Urothelium cell line (cell line): ENCODE data around the gene SRSF7.
"Not testable (repeated sequence)": the region's sequence is repeated elsewhere in the genome, so short reads cannot be mapped to it uniquely, and the experiment has no call there.

Experiments used
- DNase-seq: peaks from one replicate; pipeline ENCODE4 v3.0.0; 2011; ENCODE audit warnings: low spot score, mixed read lengths
- FAIRE-seq: peaks from 2 replicates; lab custom pipeline; 2011; peaks lifted over from hg19 to GRCh38; lab: Jason Lieb, UNC

The SRSF7 gene

DNA sequence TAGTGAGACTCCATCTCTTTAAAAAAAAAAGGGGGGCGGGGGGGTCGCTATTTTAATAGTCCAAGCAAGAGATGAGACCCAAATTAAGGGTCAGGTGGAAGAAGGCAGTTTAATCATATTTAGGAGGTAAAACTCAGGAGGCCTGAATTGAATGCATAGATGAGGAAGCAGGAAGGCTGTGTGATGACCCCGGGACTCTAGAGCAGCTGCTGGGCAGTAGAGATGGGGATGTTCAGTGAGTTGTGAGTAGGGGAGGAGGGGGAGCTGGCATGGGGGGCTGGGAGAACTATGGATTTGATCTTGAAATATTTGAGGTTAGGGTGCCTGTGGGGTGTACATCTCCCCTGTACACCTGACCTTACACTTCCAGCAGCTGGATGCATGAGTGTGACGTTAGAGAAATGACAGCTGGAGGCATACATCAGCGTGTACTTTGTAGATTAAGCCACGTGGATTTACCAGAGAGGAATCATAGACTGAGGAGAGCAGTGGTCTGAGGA is 44.3 kb downstream of the SRSF7 start:
- FAIRE-seq, result no peak
- DNase-seq, result no peak

DNA sequence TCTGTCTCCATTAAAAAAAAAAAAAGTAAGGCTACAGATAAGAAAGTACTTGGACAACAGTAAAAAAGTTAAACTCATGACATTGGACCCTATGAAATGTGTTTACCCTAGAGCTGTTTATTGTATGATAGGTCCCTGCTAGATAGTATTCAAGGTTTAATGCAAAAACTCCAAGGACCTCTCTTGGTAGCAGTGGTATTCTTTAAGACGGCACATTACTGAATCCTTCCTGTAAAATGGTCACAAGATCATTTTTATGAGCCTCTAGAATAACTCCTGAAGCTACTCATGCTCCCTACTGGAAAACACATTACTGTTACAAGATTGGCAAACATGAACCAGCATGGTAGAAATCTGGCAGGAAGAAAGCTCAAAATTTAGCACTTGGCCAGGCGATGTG is 46.5 kb downstream of the SRSF7 start:
- DNase-seq (no peak), FAIRE-seq (no peak)

DNA sequence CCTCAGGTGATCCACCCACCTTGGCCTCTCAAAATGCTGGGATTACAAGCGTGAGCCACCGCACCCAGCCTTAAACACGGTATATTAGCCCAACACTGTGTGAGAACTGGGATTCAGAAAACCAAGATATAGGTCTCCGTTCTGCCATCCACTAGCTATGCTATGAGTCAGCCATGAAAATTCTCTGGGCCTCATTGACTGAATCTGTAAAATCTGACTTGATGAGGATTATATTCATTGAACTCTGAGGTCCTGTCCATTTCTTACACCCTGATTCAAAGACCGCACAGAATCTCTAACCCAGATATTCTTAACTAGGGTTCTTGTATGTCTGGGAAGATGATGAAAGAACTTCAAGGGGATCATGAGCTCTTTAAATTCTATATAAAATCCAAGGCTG is 47.8 kb downstream of the SRSF7 start:
- not testable (repeated sequence) for DNase-seq, FAIRE-seq

DNA sequence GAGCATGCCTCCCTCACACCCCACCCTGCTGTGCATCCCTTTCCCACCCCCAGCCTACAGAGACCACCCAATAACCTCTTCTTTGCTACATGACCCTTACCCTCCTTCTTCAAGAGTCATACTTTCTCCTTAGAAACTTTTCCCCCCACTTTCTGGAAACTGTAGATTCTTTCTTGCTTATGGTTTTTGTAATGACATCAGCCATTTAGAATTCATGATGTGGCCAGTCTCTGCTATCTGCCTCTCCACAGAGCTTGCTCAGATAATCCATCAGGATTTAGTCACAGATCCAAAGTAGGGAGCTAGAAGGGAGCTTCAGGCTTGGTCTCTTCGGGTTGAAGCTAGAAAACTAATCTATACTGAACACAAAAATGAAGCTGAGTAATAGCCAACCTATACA is 48.7 kb downstream of the SRSF7 start:
- peak; percentile 53 for DNase-seq
- FAIRE-seq, result no peak

DNA sequence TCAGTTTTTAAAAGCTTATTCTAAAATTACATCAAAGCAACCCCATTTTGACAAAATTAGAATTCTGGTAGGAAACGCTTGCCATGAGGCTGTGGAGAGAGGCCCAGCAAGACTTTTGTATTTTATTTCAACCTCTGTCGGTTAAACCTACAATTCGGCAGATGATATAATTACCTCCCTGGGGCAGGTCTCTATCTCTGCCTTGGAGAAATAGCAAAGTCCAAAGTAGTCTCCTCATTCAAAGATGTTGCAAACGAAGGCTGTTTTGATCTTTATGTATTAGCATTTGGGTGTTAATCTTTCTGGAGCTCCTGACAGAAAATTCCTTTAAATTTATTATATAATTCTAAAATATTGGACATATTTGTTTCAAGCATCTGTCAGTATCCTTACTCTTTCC is 49.6 kb downstream of the SRSF7 start:
- DNase-seq (no peak), FAIRE-seq (no peak)

DNA sequence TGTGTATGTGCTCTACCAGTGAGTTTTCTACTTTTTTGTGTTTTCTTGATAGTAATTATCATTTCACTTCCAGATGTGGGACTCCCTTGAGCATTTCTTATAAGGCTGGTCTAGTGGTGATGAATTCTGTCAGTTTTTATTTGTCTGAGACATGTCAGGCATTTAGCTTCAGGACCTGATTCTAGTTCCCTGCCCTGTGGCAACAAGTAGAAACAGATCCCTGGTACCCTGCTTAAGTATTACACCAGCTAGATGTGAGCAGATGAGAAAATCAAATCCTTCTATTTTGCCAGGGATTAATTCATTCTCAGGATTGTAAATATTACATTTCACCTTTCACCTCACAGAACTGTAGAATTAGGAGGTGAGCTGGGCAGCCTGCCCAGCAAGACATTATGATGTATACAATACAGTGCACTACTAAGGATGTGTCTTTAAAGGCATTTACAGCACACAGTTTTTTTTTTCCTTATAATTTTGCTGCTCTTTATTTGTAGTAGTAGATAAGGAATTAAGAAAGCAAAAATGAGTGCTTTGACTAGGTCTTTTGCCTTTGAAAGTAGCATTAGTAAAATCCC is 50.2 kb downstream of the SRSF7 start:
- FAIRE-seq, result no peak

DNA sequence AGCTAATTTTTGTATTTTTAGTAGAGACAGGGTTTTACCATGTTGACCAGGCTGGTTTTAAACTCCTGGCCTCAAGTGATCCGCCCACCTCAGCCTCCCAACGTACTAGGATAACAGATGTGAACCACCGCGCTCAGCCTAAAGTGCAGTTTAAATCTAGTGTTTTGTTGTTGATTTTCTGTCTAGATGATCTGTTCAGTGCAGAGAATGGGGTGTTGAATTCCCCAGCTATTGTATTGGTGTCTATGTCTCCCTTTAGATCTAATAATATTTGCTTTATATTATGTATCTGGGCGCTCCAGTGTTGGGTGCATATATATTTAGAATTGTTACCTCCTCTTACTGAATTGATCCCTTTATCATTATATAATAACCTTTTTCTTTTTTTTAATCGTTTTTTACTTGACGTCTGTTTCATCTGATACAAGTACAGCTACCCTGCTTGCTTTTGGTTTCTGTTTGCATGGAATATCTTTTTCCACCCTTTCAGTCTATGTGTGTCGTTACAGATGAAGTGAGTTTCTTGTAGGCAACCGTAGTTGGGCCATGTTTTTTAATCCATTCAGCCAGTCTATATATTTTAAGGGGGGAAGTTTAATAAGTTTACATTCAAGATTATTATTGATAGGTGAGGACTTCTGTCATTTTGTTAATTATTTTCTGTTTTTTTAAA is 50.9 kb downstream of the SRSF7 start:
- DNase-seq, result no peak
- FAIRE-seq, result no peak

More for the DNA sequence above, 50.2 kb downstream of the SRSF7 start:
- no peak for DNase-seq

DNA sequence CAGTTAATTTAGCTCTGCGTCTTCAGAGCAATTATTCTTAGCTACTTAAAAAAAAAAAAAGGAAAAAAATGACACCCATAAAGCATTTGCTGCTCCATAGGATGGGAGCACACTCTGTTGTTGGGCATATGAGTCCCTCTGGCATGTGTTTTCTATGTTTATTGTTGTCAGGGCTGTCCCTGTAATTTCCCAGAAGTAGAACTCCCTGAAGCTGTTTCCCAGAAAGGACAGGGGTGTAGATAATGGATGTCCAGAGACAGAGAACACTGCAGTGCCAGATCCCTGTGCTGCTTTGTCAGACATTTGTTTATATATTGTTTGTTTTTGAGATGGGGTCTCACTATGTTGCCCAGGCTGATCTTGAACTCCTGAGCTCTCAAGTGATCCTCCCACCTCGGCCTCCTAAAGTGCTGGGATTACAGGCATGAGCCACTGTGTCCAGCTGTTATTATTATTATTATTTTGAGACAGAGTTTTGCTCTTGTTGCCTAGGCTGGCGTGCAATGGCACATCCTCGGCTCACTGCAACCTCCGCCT is 52.6 kb downstream of the SRSF7 start:
- FAIRE-seq (no peak), DNase-seq (no peak)

DNA sequence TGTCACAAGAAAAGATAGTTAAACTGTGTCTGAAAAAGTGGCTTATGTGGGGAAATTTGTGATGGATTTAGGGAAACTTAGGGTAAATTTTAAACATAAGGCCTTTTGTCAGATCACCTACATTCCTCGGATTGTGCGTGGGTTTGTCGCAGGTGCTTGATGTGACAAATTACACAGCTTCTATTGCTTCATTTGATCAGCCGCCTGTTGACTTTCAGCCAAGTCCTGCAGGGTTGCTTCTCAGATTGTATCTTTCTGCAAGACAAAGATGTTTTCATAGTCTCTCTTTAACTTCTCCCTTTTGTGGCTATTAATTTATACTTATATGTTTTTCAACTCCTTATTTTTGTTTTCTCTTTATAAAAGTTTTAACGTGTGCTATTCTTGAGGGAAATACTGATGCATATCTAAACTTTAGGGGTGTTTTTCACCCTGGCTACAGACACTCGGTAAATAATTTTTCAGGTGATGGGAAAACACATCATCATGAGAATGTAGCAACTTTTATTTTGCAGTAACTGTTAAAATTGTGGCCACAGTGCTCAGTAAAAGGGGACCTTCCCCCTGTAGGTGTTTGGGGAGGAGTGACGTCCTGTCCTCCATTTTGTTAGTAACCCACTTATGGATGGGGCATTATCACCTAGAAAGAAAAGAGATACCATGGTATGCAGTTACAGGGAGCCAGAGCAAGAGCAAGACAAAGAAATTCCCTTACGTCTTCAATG is 53.9 kb downstream of the SRSF7 start:
- FAIRE-seq (no peak), DNase-seq (no peak)
